HepG2 (cell line): ENCODE measurements around the gene CDK15. TPM values are rescaled to one million over a fixed set of nuclear protein-coding genes. Genes with fewer than 3 reads are reported as not detected.

Experiments
- ATAC-seq: fragments of 200-7000 bp; cut with Tn5 transposase; 3 replicates; pipeline ENCODE4 v1.9.1; 2020; ENCODE audit warnings: mild to moderate bottlenecking, moderate library complexity
- BruUV-seq: library from RNA; stranded (reverse); fragments of 400-500 nt; replicated peaks from 2 replicates; lab custom pipeline; 2021; lab: Mats Ljungman, UMichigan
- CTCF ChIA-PET: fragments of 300-600 bp; formaldehyde crosslinking; extraction: SDS; loops from one replicate; lab custom pipeline; 2021; ENCODE audit warnings: low total read pairs, inconsistent platforms, low intra/inter-chr PET ratio; lab: Yijun Ruan, JAX
- POLR2A ChIA-PET: fragments of 350-600 bp; sonication (Branson Sonifier 250); formaldehyde crosslinking; loops from one replicate; lab custom pipeline; 2020; ENCODE audit warnings: antibody characterized with exemption, inconsistent platforms; lab: Yijun Ruan, JAX
- DNase-seq: peaks from one replicate; pipeline ENCODE4 v3.0.0-alpha.2; 2015; ENCODE audit warnings: low spot score
- FAIRE-seq: peaks from 3 replicates; lab custom pipeline; 2011; peaks lifted over from hg19 to GRCh38; lab: Jason Lieb, UNC
- H2AFZ ChIP-seq: one replicate; pipeline ENCODE4 v1.6.1; 2011; ENCODE audit warnings: low read length, inconsistent platforms
- H3K27ac ChIP-seq: fragments of 300-600 bp; 3 replicates; pipeline ENCODE4 v1.8.0; 2011; ENCODE audit warnings: mixed run types, mild to moderate bottlenecking, mixed read lengths, low read length, inconsistent platforms; ENCODE audit not compliant: insufficient read depth; ENCODE audit errors: extremely low read length
- H3K27me3 ChIP-seq, 2 experiments: fragments of 200-600 bp in 1 of 2; 2 replicates in 1 of 2; 3 replicates in 1 of 2; pipeline versions ENCODE4 v1.6.0 to v1.8.0; 2011; ENCODE audit warnings: low read length in 2 of 2, mild to moderate bottlenecking in 2 of 2, moderate library complexity in 2 of 2, inconsistent platforms in 1 of 2; ENCODE audit not compliant: insufficient read depth in 2 of 2, control insufficient read depth in 1 of 2
- H3K36me3 ChIP-seq, 2 experiments: fragments of 200-600 bp in 1 of 2; replicated peaks in 1 of 2; 2 replicates in 1 of 2; 3 replicates in 1 of 2; pipeline versions ENCODE4 v1.5.1 to v1.8.0; 2011; ENCODE audit warnings: low read length in 2 of 2, inconsistent platforms in 1 of 2; ENCODE audit not compliant: insufficient read depth in 2 of 2, control insufficient read depth in 1 of 2
- H3K4me1 ChIP-seq: 2 replicates; pipeline ENCODE4 v1.5.1; 2012; ENCODE audit warnings: low read length, inconsistent platforms; ENCODE audit not compliant: insufficient read depth
- H3K4me2 ChIP-seq: 2 replicates; pipeline ENCODE4 v1.6.0; 2011; ENCODE audit warnings: low read depth, low read length, inconsistent platforms
- H3K4me3 ChIP-seq, 3 experiments: fragments of 200-600 bp in 1 of 3; sonication (generic), shearing (Covaris generic) in 1 of 3; replicated peaks in 1 of 3; 2 replicates each; pipeline ENCODE4 v1.5.1; 2011 to 2016; ENCODE audit warnings: low read length in 3 of 3, inconsistent platforms in 2 of 3, low read depth in 2 of 3, mild to moderate bottlenecking in 2 of 3, control low read depth in 1 of 3, mixed read lengths in 1 of 3; ENCODE audit not compliant: insufficient read depth in 1 of 3
- H3K79me2 ChIP-seq: one replicate; pipeline ENCODE4 v1.6.1; 2011; ENCODE audit warnings: low read length, inconsistent platforms; ENCODE audit not compliant: insufficient read depth
- H3K9ac ChIP-seq: 2 replicates; pipeline ENCODE4 v1.6.0; 2011; ENCODE audit warnings: mild to moderate bottlenecking, low read depth, low read length, inconsistent platforms; ENCODE audit not compliant: insufficient read depth
- H3K9me3 ChIP-seq: 2 replicates; pipeline ENCODE4 v1.5.1; 2012; ENCODE audit warnings: mild to moderate bottlenecking, low read length
- H4K20me1 ChIP-seq: 2 replicates; pipeline ENCODE4 v1.6.0; 2011; ENCODE audit warnings: inconsistent platforms, mild to moderate bottlenecking, low read length, moderate library complexity; ENCODE audit not compliant: insufficient read depth
- HES4 ChIP-seq: sonication (generic); formaldehyde crosslinking; IDR thresholded peaks from 2 replicates; pipeline ENCODE4 v1.9.0; 2021; ENCODE audit warnings: mild to moderate bottlenecking, missing genetic modification reagents, borderline replicate concordance
- NFIB ChIP-seq: sonication (generic); formaldehyde crosslinking; IDR thresholded peaks from 2 replicates; pipeline ENCODE4 v1.9.0; 2021; ENCODE audit warnings: missing genetic modification reagents, mild to moderate bottlenecking, borderline replicate concordance
- PHF5A ChIP-seq: IDR thresholded peaks from one replicate; pipeline ENCODE4 v1.6.1; 2018; ENCODE audit warnings: low read depth, missing genetic modification reagents; ENCODE audit not compliant: unreplicated experiment
- PRDM15 ChIP-seq: sonication (generic); formaldehyde crosslinking; IDR thresholded peaks from 2 replicates; pipeline ENCODE4 v1.4.0; 2020; ENCODE audit warnings: missing genetic modification reagents
- SNAI1 ChIP-seq: sonication (generic); formaldehyde crosslinking; IDR thresholded peaks from 2 replicates; pipeline ENCODE4 v1.5.0; 2020; ENCODE audit warnings: mild to moderate bottlenecking, missing genetic modification reagents, borderline replicate concordance
- TOPORS ChIP-seq: sonication (generic); formaldehyde crosslinking; IDR thresholded peaks from 2 replicates; pipeline ENCODE4 v1.8.0; 2023; ENCODE audit warnings: mild to moderate bottlenecking, missing genetic modification reagents
- ZC3H13 ChIP-seq: sonication (generic); formaldehyde crosslinking; IDR thresholded peaks from 2 replicates; pipeline ENCODE4 v1.8.1; 2023; ENCODE audit warnings: mild to moderate bottlenecking, missing genetic modification reagents, moderate library complexity
- ZHX1 ChIP-seq: sonication (generic); formaldehyde crosslinking; IDR thresholded peaks from 2 replicates; pipeline ENCODE4 v1.8.1; 2022; ENCODE audit warnings: low read depth, mild to moderate bottlenecking, missing genetic modification reagents
- ZKSCAN1 ChIP-seq: fragments of 150-350 bp; IDR thresholded peaks from 2 replicates; pipeline ENCODE4 v1.6.1; 2014; ENCODE audit warnings: low read length
- ZNF274 ChIP-seq: sonication (generic); formaldehyde crosslinking; IDR thresholded peaks from 2 replicates; pipeline ENCODE4 v1.5.1; 2020; ENCODE audit warnings: mild to moderate bottlenecking, missing genetic modification reagents
- ZNF33B ChIP-seq: sonication (generic); formaldehyde crosslinking; IDR thresholded peaks from 2 replicates; pipeline ENCODE4 v1.5.1; 2020; ENCODE audit warnings: mild to moderate bottlenecking, missing genetic modification reagents
- ZNF430 ChIP-seq: sonication (generic); formaldehyde crosslinking; IDR thresholded peaks from 2 replicates; pipeline ENCODE4 v1.9.0; 2021; ENCODE audit warnings: mild to moderate bottlenecking, missing genetic modification reagents
- ZNF484 ChIP-seq: sonication (generic); formaldehyde crosslinking; IDR thresholded peaks from 2 replicates; pipeline ENCODE4 v1.5.1; 2020; ENCODE audit warnings: mild to moderate bottlenecking, low read depth, missing genetic modification reagents, borderline replicate concordance
- ZNF644 ChIP-seq: IDR thresholded peaks from 2 replicates; pipeline ENCODE4 v1.6.1; 2016; ENCODE audit warnings: low read depth
- ZSCAN21 ChIP-seq: sonication (generic); formaldehyde crosslinking; IDR thresholded peaks from 2 replicates; pipeline ENCODE4 v1.8.0; 2022; ENCODE audit warnings: mild to moderate bottlenecking, missing genetic modification reagents, moderate library complexity, borderline replicate concordance
- ZSCAN9 ChIP-seq: IDR thresholded peaks from 2 replicates; pipeline ENCODE4 v1.6.1; 2016; ENCODE audit warnings: borderline replicate concordance
- WGBS: methylation state at CpG from one replicate; pipeline ENCODE4 v1.1.6; 2017; ENCODE audit warnings: low lambda C conversion rate; 5-methylcytosine and 5-hydroxymethylcytosine counted together
- in situ Hi-C: cut with HindIII; loops from 2 replicates; pipeline ENCODE4 v1.10.0; 2017; ENCODE audit warnings: low pct_unique_long_range_greater_than_20kb; ENCODE audit not compliant: extremely low pct_ligation_motif_present
- intact Hi-C: fragments of 100-400 bp; cut with micrococcal nuclease; formaldehyde crosslinking; loops from one replicate; pipeline ENCODE4 v1.10.0; 2022; ENCODE audit not compliant: unreplicated experiment
- polyA plus RNA-seq, 8 experiments: library from polyadenylated mRNA; depleted of rRNA in 3 of 8; stranded (reverse) in 7 of 8; unstranded in 1 of 8; fragments of >200 nt; fragmentation: Illumina TruSeq in 4 of 8; extraction: Trizol in 4 of 8; gene quantifications; 2 replicates each; pipeline versions ENCODE4 v1.2.1 to v1.2.3, GENCODE V29; 2011 to 2016; ENCODE audit warnings: low read depth in 4 of 8, missing spikeins in 1 of 8, mixed read lengths in 1 of 8; ENCODE audit not compliant: insufficient read depth in 1 of 8
- total RNA-seq, 5 experiments: library from RNA; depleted of rRNA; stranded (reverse); fragments of >200 nt; fragmentation: Illumina TruSeq; extraction: Trizol; gene quantifications; 2 replicates each; pipeline ENCODE4 v1.2.3, GENCODE V29; 2016; ENCODE audit warnings: low read depth in 1 of 5
- TF ChIP-seq, protein P1 (sequence below): fragments of 450-650 bp; IDR thresholded peaks from 2 replicates; pipeline ENCODE4 v1.6.1; 2017; ENCODE audit warnings: mild to moderate bottlenecking

The CDK15 gene
- total and polyA plus RNA-seq, 2 of the 13 experiments (the other 11 are each of a cell fraction or from before 2014, with no cell fraction given) = not detected

DNA sequence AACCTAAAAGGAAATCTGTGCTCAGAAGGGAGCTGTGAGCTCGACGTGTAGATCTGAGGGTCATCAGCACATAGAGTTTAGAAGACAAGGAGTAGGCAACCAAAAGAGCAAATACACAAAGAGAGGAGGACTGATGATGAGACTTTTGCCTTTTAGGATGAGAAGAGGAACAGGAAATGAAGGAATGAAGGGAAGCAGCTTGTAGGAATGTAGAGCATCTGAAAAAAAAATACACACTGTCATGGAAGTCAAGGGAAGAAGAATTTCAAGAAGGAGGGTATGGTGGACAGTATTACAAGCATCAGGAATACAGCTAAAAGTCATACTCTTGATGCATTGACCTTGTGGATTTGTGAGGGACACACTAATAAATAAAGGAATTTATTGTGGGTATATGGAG, 21.9 kb downstream of the CDK15 start:
- H3K79me2 ChIP-seq = no peaks in the 10 kb centered on the region
- no peak for ATAC-seq
- CTCF ChIA-PET = no interaction called here
- no peak for TF ChIP-seq ZSCAN9
- TF ChIP-seq, protein P1, sequence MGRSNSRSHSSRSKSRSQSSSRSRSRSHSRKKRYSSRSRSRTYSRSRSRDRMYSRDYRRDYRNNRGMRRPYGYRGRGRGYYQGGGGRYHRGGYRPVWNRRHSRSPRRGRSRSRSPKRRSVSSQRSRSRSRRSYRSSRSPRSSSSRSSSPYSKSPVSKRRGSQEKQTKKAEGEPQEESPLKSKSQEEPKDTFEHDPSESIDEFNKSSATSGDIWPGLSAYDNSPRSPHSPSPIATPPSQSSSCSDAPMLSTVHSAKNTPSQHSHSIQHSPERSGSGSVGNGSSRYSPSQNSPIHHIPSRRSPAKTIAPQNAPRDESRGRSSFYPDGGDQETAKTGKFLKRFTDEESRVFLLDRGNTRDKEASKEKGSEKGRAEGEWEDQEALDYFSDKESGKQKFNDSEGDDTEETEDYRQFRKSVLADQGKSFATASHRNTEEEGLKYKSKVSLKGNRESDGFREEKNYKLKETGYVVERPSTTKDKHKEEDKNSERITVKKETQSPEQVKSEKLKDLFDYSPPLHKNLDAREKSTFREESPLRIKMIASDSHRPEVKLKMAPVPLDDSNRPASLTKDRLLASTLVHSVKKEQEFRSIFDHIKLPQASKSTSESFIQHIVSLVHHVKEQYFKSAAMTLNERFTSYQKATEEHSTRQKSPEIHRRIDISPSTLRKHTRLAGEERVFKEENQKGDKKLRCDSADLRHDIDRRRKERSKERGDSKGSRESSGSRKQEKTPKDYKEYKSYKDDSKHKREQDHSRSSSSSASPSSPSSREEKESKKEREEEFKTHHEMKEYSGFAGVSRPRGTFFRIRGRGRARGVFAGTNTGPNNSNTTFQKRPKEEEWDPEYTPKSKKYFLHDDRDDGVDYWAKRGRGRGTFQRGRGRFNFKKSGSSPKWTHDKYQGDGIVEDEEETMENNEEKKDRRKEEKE = no peak
- no peak for TF ChIP-seq ZNF33B (CRISPR knock-in tag)
- TF ChIP-seq ZNF644 (CRISPR knock-in tag) = no peak
- TF ChIP-seq ZHX1 (CRISPR knock-in tag) = no peak
- no peak for TF ChIP-seq ZNF430
- no peak for TF ChIP-seq ZC3H13 (CRISPR knock-in tag)
- TF ChIP-seq PHF5A = no peak
- no peak for TF ChIP-seq ZSCAN21 (CRISPR knock-in tag)
- no peak for TF ChIP-seq NFIB (CRISPR knock-in tag)
- TF ChIP-seq TOPORS (CRISPR knock-in tag) = no peak
- TF ChIP-seq SNAI1 (CRISPR knock-in tag) = no peak
- no peak for TF ChIP-seq PRDM15 (CRISPR knock-in tag)
- no peak for TF ChIP-seq HES4 (CRISPR knock-in tag)
- no peak for TF ChIP-seq ZNF274 (CRISPR knock-in tag)
- TF ChIP-seq ZNF484 = no peak
- TF ChIP-seq ZKSCAN1 = no peak

More for the DNA sequence above, 21.9 kb downstream of the CDK15 start:
- Histone ChIP-seq H3K27me3 (no peaks in the 10 kb centered on the region), H3K9me3 (no peaks in the 10 kb centered on the region), H3K4me3 (no peak overlapping the region), H3K4me2 (no peak overlapping the region), H3K27ac (no peak overlapping the region), H2AFZ (no peak overlapping the region), H4K20me1 (no peaks in the 10 kb centered on the region), H3K36me3 (no peaks in the 10 kb centered on the region), H3K9ac (no peak overlapping the region), H3K4me1 (no peaks in the 10 kb centered on the region)
- BruUV-seq = no TSS peak
- WGBS = 18% methylated on average over 2 of the region's 2 CpGs
- POLR2A ChIA-PET = no interaction called here
- intact Hi-C loops = no loop called here
- DNase-seq (no peak), FAIRE-seq (no peak)
- in situ Hi-C loops = no loop called here
